NT2/D1 (cell line): ENCODE results near the gene EIF1B.
A peak's percentile ranks its signal among the peaks of the same experiment; 100 is the strongest.
"Not testable (repeated sequence)": the region's sequence is repeated elsewhere in the genome, so short reads cannot be mapped to it uniquely, and the experiment has no call there.

Source experiments
- DNase-seq: peaks from one replicate; pipeline ENCODE4 v3.0.0-alpha.2; 2011; ENCODE audit warnings: low read depth, low spot score
- H3K27me3 ChIP-seq: 2 replicates; pipeline ENCODE4 v1.6.0; 2011; ENCODE audit warnings: mild to moderate bottlenecking; ENCODE audit not compliant: insufficient read length, insufficient read depth
- H3K36me3 ChIP-seq: 2 replicates; pipeline ENCODE4 v1.6.1; 2011; ENCODE audit warnings: mild to moderate bottlenecking, low read length, mixed read lengths; ENCODE audit not compliant: insufficient read depth, insufficient read length
- H3K4me1 ChIP-seq: 2 replicates; pipeline ENCODE4 v1.5.1; 2011; ENCODE audit not compliant: insufficient read depth, insufficient read length
- H3K4me3 ChIP-seq: 2 replicates; pipeline ENCODE4 v1.5.1; 2011; ENCODE audit warnings: low read depth; ENCODE audit not compliant: insufficient read length
- H3K9ac ChIP-seq: 2 replicates; pipeline ENCODE4 v1.6.0; 2011; ENCODE audit warnings: low read depth; ENCODE audit not compliant: insufficient read length
- H3K9me3 ChIP-seq: 2 replicates; pipeline ENCODE4 v1.5.1; 2011; ENCODE audit warnings: mild to moderate bottlenecking, low read length; ENCODE audit not compliant: insufficient read depth
- SUZ12 ChIP-seq: IDR thresholded peaks from 2 replicates; pipeline ENCODE4 v1.6.1; 2011; ENCODE audit not compliant: insufficient read length, insufficient read depth; ENCODE audit errors: extremely low read depth
- YY1 ChIP-seq: IDR thresholded peaks from 2 replicates; pipeline ENCODE4 v1.6.1; 2011; ENCODE audit not compliant: insufficient read length, insufficient read depth
- ZNF274 ChIP-seq: IDR thresholded peaks from 2 replicates; pipeline ENCODE4 v1.6.1; 2011; ENCODE audit warnings: mild to moderate bottlenecking, low read depth, low read length

EIF1B gene

DNA sequence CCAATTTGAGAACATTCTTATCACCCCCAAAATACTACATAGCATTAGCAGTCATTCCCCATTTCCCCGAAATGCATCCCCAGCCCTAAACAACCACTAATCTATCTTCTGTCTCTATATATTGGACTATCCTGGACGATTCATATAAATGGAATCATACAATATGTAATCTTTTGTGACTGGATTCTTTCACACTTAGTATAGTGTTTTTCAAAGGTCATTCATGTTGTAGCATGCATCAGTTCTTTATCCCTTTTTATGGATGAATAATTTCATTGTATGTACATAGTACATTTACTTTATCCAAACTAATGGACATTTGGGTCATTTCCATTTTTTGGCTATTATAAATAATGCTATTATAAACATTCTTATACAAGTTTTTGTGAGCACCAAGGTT is 27.5 kb upstream of the EIF1B start:
- H3K4me1 ChIP-seq: no peaks in the 10 kb centered on the region
- DNase-seq: no peak
- H3K9me3 ChIP-seq: peaks cover 7% of the 10 kb centered on the region
- TF ChIP-seq YY1: no peak
- TF ChIP-seq ZNF274: no peak
- TF ChIP-seq SUZ12: no peak
- H3K36me3 ChIP-seq: no peaks in the 10 kb centered on the region
- no peak overlapping the region for H3K4me3 ChIP-seq
- no peak overlapping the region for H3K9ac ChIP-seq
- H3K27me3 ChIP-seq: no peaks in the 10 kb centered on the region

- H3K4me3 ChIP-seq, H3K4me1 ChIP-seq, H3K36me3 ChIP-seq, H3K9me3 ChIP-seq, H3K27me3 ChIP-seq, H3K9ac ChIP-seq, DNase-seq: not testable (repeated sequence)
Measured at GRCh38 chr3:40283057-40283456, 26.4 kb upstream of the EIF1B start.

DNA sequence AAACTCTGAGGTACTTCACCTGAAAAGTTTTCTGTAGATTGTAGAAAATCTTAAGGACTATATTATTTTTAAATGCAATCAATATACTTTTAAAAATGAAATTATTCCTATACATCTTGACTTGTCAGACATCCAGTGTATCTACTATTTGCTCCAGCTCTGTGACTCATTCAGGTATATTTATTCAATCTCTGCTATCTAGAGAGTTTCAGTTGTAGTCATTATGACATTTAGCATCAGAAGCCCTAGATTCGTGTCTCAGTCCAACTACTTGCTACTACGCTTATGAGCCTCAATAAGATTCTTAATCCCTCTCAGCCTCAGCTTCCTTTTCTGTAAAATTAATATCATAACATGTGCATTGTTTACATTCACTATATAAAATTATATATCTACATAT is 22.3 kb upstream of the EIF1B start:
- DNase-seq: no peak
- Histone ChIP-seq H3K4me1 (no peaks in the 10 kb centered on the region), H3K27me3 (no peaks in the 10 kb centered on the region), H3K4me3 (no peak overlapping the region), H3K9me3 (peaks cover 27% of the 10 kb centered on the region), H3K36me3 (no peaks in the 10 kb centered on the region), H3K9ac (no peak overlapping the region)
- TF ChIP-seq ZNF274 (no peak), YY1 (no peak), SUZ12 (no peak)

DNA sequence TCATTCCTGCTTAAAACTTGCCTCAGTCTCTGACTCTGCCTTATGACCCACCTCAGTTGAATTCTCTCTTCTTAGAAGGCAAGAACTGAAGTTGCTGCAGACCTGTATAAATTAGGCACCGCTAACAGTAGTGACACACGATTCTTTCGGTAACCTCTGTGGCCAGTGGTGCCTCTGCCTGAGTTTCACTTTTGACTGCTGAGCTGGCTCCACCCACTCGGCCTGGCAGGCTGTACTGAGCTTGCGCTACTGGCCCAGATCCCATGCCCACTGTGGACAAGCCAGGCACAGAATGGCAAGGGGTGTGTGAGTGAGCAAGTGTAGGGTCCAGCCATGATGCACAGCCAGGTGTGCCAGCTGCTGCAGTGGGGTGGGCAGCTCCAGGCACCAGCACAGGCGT is 19.1 kb upstream of the EIF1B start:
- H3K4me3 ChIP-seq: no peak overlapping the region
- DNase-seq: no peak
- TF ChIP-seq ZNF274 (no peak), YY1 (no peak), SUZ12 (no peak)
- peaks cover 20% of the 10 kb centered on the region; the same call in 1 of the 2 replicates for H3K9me3 ChIP-seq
- H3K4me1 ChIP-seq: no peaks in the 10 kb centered on the region
- no peak overlapping the region for H3K9ac ChIP-seq
- no peaks in the 10 kb centered on the region for H3K27me3 ChIP-seq
- H3K36me3 ChIP-seq: no peaks in the 10 kb centered on the region

DNA sequence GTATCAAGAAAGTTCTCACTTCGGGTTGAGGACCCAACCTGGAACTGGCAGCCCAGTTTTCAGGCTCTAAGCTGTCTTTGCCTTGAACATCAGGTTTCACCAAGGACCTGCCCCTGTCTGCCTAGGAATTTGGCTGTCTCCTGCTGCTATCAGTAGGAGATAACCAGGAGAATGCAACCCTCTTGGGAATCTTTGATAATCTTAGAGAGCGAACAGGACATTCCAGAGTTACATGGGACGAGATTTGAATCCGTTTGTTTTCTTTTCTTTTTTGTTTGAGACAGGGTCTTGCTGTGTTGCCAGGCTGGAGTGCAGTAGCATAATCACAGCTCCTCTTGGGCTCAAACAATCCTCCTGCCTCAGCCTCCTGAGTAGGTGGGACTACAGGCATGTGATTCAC is 18.0 kb upstream of the EIF1B start:
- Histone ChIP-seq H3K36me3 (no peaks in the 10 kb centered on the region), H3K9me3 (peaks cover 20% of the 10 kb centered on the region; the same call in 1 of the 2 replicates), H3K4me3 (no peak overlapping the region), H3K27me3 (no peaks in the 10 kb centered on the region), H3K9ac (no peak overlapping the region), H3K4me1 (no peaks in the 10 kb centered on the region)
- TF ChIP-seq YY1 (no peak), SUZ12 (no peak), ZNF274 (no peak)
- no peak for DNase-seq

GRCh38 chr3:40292637-40293349 is 16.7 kb upstream of the EIF1B start:
- TF ChIP-seq ZNF274 (no peak), YY1 (no peak), SUZ12 (no peak)
- Histone ChIP-seq H3K9me3 (peaks cover 20% of the 10 kb centered on the region; the same call in 1 of the 2 replicates), H3K4me1 (no peaks in the 10 kb centered on the region), H3K9ac (no peak overlapping the region), H3K36me3 (no peaks in the 10 kb centered on the region), H3K27me3 (no peaks in the 10 kb centered on the region), H3K4me3 (no peak overlapping the region)
- DNase-seq: peak; percentile 73

- Histone ChIP-seq H3K4me1 (no peaks in the 10 kb centered on the region), H3K36me3 (no peaks in the 10 kb centered on the region), H3K27me3 (no peaks in the 10 kb centered on the region), H3K4me3 (no peak overlapping the region), H3K9me3 (peaks cover 20% of the 10 kb centered on the region; the same call in 1 of the 2 replicates), H3K9ac (no peak overlapping the region)
- TF ChIP-seq SUZ12 (no peak), ZNF274 (no peak), YY1 (no peak)
- no peak for DNase-seq
Measured at GRCh38 chr3:40294434-40294833, 15.1 kb upstream of the EIF1B start.
